H1 (cell line): ENCODE data around the gene SOX6. TPM values are rescaled to one million over a fixed set of nuclear protein-coding genes. Genes with fewer than 3 reads are reported as not detected.

Experiments used
- CTCF ChIA-PET: fragments of 300-600 bp; sonication (Branson Sonifier 250); formaldehyde crosslinking; loops from one replicate; lab custom pipeline; 2021; ENCODE audit not compliant: partially characterized antibody; lab: Charles Lee
- POLR2A ChIA-PET: fragments of 300-600 bp; sonication (Branson Sonifier 250); formaldehyde crosslinking; loops from one replicate; lab custom pipeline; 2021; ENCODE audit warnings: inconsistent platforms; ENCODE audit not compliant: partially characterized antibody; lab: Charles Lee
- DNase-seq, 2 experiments: peaks; one replicate each; pipeline versions ENCODE4 v3.0.0 to v3.0.0-alpha.2; 2010 to 2022; ENCODE audit warnings: low spot score in 2 of 2, low read depth in 1 of 2, mixed read lengths in 1 of 2
- FAIRE-seq: peaks from 2 replicates; lab custom pipeline; 2011; peaks lifted over from hg19 to GRCh38; lab: Jason Lieb, UNC
- H2AFZ ChIP-seq: 2 replicates; pipeline ENCODE4 v1.8.1; 2012; ENCODE audit warnings: low read length, inconsistent platforms
- H2AK5ac ChIP-seq: 2 replicates; pipeline ENCODE4 v1.6.1; 2013; ENCODE audit warnings: low read depth, low read length
- H2BK120ac ChIP-seq: replicated peaks from 2 replicates; pipeline ENCODE3; 2013; ENCODE audit warnings: low read depth, low read length, inconsistent platforms
- H2BK12ac ChIP-seq: 2 replicates; pipeline ENCODE4 v1.6.1; 2013; ENCODE audit warnings: low read depth, low read length
- H2BK15ac ChIP-seq: 2 replicates; pipeline ENCODE4 v1.6.1; 2013; ENCODE audit warnings: low read length
- H2BK20ac ChIP-seq: 2 replicates; pipeline ENCODE4 v1.6.1; 2013; ENCODE audit warnings: low read length
- H2BK5ac ChIP-seq: 2 replicates; pipeline ENCODE4 v1.6.1; 2013; ENCODE audit warnings: low read depth, low read length
- H3K14ac ChIP-seq: 2 replicates; pipeline ENCODE4 v1.6.1; 2013; ENCODE audit warnings: inconsistent platforms; ENCODE audit not compliant: insufficient read length
- H3K18ac ChIP-seq: 2 replicates; pipeline ENCODE4 v1.6.1; 2013; ENCODE audit warnings: low read length; ENCODE audit errors: extremely low read depth
- H3K23ac ChIP-seq: 2 replicates; pipeline ENCODE4 v1.6.1; 2013; ENCODE audit warnings: inconsistent platforms; ENCODE audit not compliant: insufficient read length
- H3K23me2 ChIP-seq: 2 replicates; pipeline ENCODE4 v1.6.1; 2013; ENCODE audit warnings: low read depth, low read length
- H3K27ac ChIP-seq: 2 replicates; pipeline ENCODE4 v1.6.1; 2011; ENCODE audit warnings: low read depth, low read length, inconsistent platforms
- H3K27me3 ChIP-seq, 4 experiments: replicated peaks in 1 of 4; 1 replicate in 1 of 4; 2 replicates in 3 of 4; pipeline versions ENCODE4 v1.6.1 to v1.8.1; 2011 to 2013; ENCODE audit warnings: low read length in 3 of 4, mild to moderate bottlenecking in 3 of 4, inconsistent platforms in 2 of 4, mixed read lengths in 2 of 4, moderate library complexity in 1 of 4; ENCODE audit not compliant: control insufficient read depth in 3 of 4, insufficient read depth in 3 of 4; ENCODE audit errors: extremely low read depth in 1 of 4
- H3K36me3 ChIP-seq, 4 experiments: 2 replicates each; pipeline versions ENCODE4 v1.6.1 to v1.8.1; 2011 to 2013; ENCODE audit warnings: mild to moderate bottlenecking in 4 of 4, low read length in 3 of 4, moderate library complexity in 2 of 4, control low read depth in 1 of 4, inconsistent platforms in 1 of 4; ENCODE audit not compliant: insufficient read depth in 4 of 4, control insufficient read depth in 2 of 4
- H3K4ac ChIP-seq: replicated peaks from 2 replicates; pipeline ENCODE3; 2013; ENCODE audit warnings: low read length, low read depth, mixed read lengths, inconsistent platforms; ENCODE audit not compliant: insufficient read length
- H3K4me1 ChIP-seq, 4 experiments: replicated peaks in 1 of 4; 1 replicate in 1 of 4; 2 replicates in 3 of 4; pipeline versions ENCODE4 v1.6.1 to v1.8.1; 2011 to 2013; ENCODE audit warnings: low read length in 3 of 4, inconsistent platforms in 2 of 4, mixed read lengths in 1 of 4; ENCODE audit not compliant: insufficient read depth in 4 of 4, control insufficient read depth in 3 of 4
- H3K4me2 ChIP-seq, 2 experiments: 2 replicates each; pipeline versions ENCODE4 v1.6.1 to v1.8.1; 2011 to 2013; ENCODE audit warnings: low read depth in 2 of 2, low read length in 2 of 2, control low read depth in 1 of 2, inconsistent platforms in 1 of 2, mild to moderate bottlenecking in 1 of 2; ENCODE audit not compliant: insufficient read depth in 1 of 2
- H3K4me3 ChIP-seq, 4 experiments: fragments of 200-600, 300-600 bp in 1 of 4; sonication (generic), shearing (Covaris generic), sonication (Bioruptor Twin) in 1 of 4; 2 replicates each; pipeline versions ENCODE4 v1.5.1 to v1.8.1; 2011 to 2016; ENCODE audit warnings: low read length in 4 of 4, low read depth in 3 of 4, control low read depth in 2 of 4, inconsistent platforms in 2 of 4, mild to moderate bottlenecking in 2 of 4, mixed read lengths in 1 of 4, moderate library complexity in 1 of 4; ENCODE audit not compliant: insufficient read depth in 2 of 4; ENCODE audit errors: extremely low read depth in 1 of 4
- H3K56ac ChIP-seq: replicated peaks from 2 replicates; pipeline ENCODE3; 2013; ENCODE audit warnings: low read depth, mild to moderate bottlenecking, mixed read lengths, low read length, inconsistent platforms; ENCODE audit not compliant: insufficient read length
- H3K79me1 ChIP-seq: 2 replicates; pipeline ENCODE4 v1.6.1; 2013; ENCODE audit warnings: low read depth, low read length, control low read depth
- H3K79me2 ChIP-seq, 2 experiments: 2 replicates each; pipeline versions ENCODE4 v1.6.1 to v1.8.1; 2012 to 2013; ENCODE audit warnings: low read length in 2 of 2, mild to moderate bottlenecking in 2 of 2, inconsistent platforms in 1 of 2; ENCODE audit not compliant: insufficient read depth in 2 of 2, control insufficient read depth in 1 of 2
- H3K9ac ChIP-seq, 4 experiments: replicated peaks in 1 of 4; 1 replicate in 1 of 4; 2 replicates in 3 of 4; pipeline versions ENCODE4 v1.6.1 to v1.8.1; 2011 to 2013; ENCODE audit warnings: low read depth in 3 of 4, low read length in 3 of 4, control low read depth in 2 of 4, mild to moderate bottlenecking in 2 of 4, moderate library complexity in 2 of 4, inconsistent platforms in 1 of 4; ENCODE audit errors: extremely low read depth in 1 of 4
- H3K9me3 ChIP-seq, 2 experiments: 2 replicates each; pipeline versions ENCODE4 v1.6.1 to v1.8.1; 2012 to 2013; ENCODE audit warnings: mild to moderate bottlenecking in 2 of 2, moderate library complexity in 2 of 2, control low read depth in 1 of 2, inconsistent platforms in 1 of 2, low read depth in 1 of 2, low read length in 1 of 2, mixed read lengths in 1 of 2; ENCODE audit not compliant: insufficient read depth in 2 of 2
- H4K20me1 ChIP-seq, 2 experiments: replicated peaks in 1 of 2; 2 replicates each; pipeline versions ENCODE3 to v1.8.1; 2011 to 2013; ENCODE audit warnings: inconsistent platforms in 2 of 2, low read length in 2 of 2, mild to moderate bottlenecking in 1 of 2; ENCODE audit not compliant: insufficient read depth in 2 of 2, control insufficient read depth in 1 of 2
- H4K5ac ChIP-seq: 2 replicates; pipeline ENCODE4 v1.6.1; 2013; ENCODE audit warnings: low read length, low read depth, mixed read lengths, inconsistent platforms; ENCODE audit not compliant: insufficient read length
- H4K8ac ChIP-seq: 2 replicates; pipeline ENCODE4 v1.8.0; 2013; ENCODE audit warnings: mild to moderate bottlenecking, moderate library complexity, low read length, inconsistent platforms; ENCODE audit not compliant: insufficient read depth; ENCODE audit errors: extremely low read depth
- H4K91ac ChIP-seq: replicated peaks from 2 replicates; pipeline ENCODE3; 2013; ENCODE audit warnings: low read length, mixed read lengths, inconsistent platforms; ENCODE audit not compliant: insufficient read length
- GTF2F1 ChIP-seq: IDR thresholded peaks from 2 replicates; pipeline ENCODE4 v1.6.1; 2012; ENCODE audit warnings: low read depth, low read length, improper control_type of control experiment, borderline replicate concordance
- KDM4A ChIP-seq: IDR thresholded peaks from one replicate; pipeline ENCODE4 v1.7.1; 2012; ENCODE audit warnings: low read depth, mild to moderate bottlenecking, moderate library complexity, low read length, inconsistent platforms; ENCODE audit not compliant: severe bottlenecking
- SP1 ChIP-seq: IDR thresholded peaks from 2 replicates; pipeline ENCODE4 v1.6.1; 2011; ENCODE audit warnings: low read depth, low read length
- TAF1 ChIP-seq: IDR thresholded peaks from 2 replicates; pipeline ENCODE4 v1.6.1; 2011; ENCODE audit warnings: mild to moderate bottlenecking, low read depth, low read length
- WGBS, 2 experiments: shearing (Covaris generic) in 1 of 2; methylation state at CpG; one replicate each; pipeline versions ENCODE4 v1.1.6 to v1.1.7; 2013 to 2015; ENCODE audit warnings: low lambda C conversion rate in 2 of 2, mixed read lengths in 2 of 2, inconsistent platforms in 1 of 2, low coverage in 1 of 2, missing lambda C conversion rate in 1 of 2; ENCODE audit not compliant: insufficient replicate concordance in 2 of 2, insufficient coverage in 1 of 2, insufficient read length in 1 of 2; ENCODE audit errors: extremely low coverage in 1 of 2, missing lambda C conversion rate in 1 of 2; 5-methylcytosine and 5-hydroxymethylcytosine counted together
- polyA plus RNA-seq, 7 experiments: library from polyadenylated mRNA; depleted of rRNA in 3 of 7; stranded (reverse) in 5 of 7; unstranded in 2 of 7; fragments of >200 nt in 5 of 7; fragments of 200-250 nt in 2 of 7; gene quantifications; 1 replicate in 5 of 7; 2 replicates in 1 of 7; 4 replicates in 1 of 7; pipeline versions ENCODE4 v1.2.1 to v1.2.3, GENCODE V29; 2011 to 2013; ENCODE audit warnings: missing spikeins in 2 of 7, mixed read lengths in 2 of 7
- total RNA-seq: library from RNA; stranded (reverse); fragmentation: NEBNext Ultra II Directional; extraction: Animal tissue kit (Norgen Biotek cat#: 25700); gene quantifications from 2 replicates; pipeline ENCODE4 v1.2.1, GENCODE V29; 2021

Gene SOX6
- total and polyA plus RNA-seq, 2 of the 8 experiments (the other 6 are each of a cell fraction or from before 2014, with no cell fraction given): 0.09 TPM; not detected in 1

DNA sequence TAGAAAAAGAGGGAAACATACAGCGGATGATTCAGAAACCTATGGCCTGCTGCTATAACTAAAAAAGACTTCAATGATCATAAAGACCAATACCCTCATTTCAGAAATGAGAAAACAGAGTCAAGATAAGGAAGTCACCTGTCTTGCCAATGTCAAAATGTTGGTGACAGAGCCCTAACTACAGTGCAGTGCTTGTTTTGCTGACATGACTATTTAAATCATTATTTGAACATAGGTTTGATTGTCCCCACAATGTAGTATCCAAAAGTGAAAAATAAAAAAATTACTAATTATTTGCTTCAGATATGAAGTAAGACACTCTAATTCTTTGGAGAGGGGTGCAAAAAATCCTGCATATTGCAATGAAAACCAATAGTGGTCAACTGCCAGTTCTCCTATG lies 115.7 kb downstream of the SOX6 start:
- ChIA-PET POLR2A (no interaction called here), CTCF (no interaction called here)
- no peak overlapping the region for H3K56ac ChIP-seq
- H3K79me1 ChIP-seq: no peaks in the 10 kb centered on the region
- no peaks in the 10 kb centered on the region; the same call in 1 of the 2 replicates for H3K23me2 ChIP-seq
- H2BK20ac ChIP-seq: no peak overlapping the region
- 91% methylated on average over 1 of the region's 1 CpG; no CpG with 5 or more reads in 1 of the 2 experiments for WGBS, 2 experiments
- no peak overlapping the region for H3K18ac ChIP-seq
- H3K9ac ChIP-seq: no peak overlapping the region
- H3K27me3 ChIP-seq: no peaks in the 10 kb centered on the region
- H3K4me3 ChIP-seq: no peak overlapping the region
- H2BK12ac ChIP-seq: no peak overlapping the region
- H3K14ac ChIP-seq: no peak overlapping the region
- H3K36me3 ChIP-seq: no peaks in the 10 kb centered on the region
- H2BK15ac ChIP-seq: no peak overlapping the region
- no peaks in the 10 kb centered on the region for H3K9me3 ChIP-seq
- no peak overlapping the region for H2BK5ac ChIP-seq
- no peak overlapping the region for H4K91ac ChIP-seq
- H3K4me2 ChIP-seq: no peak overlapping the region
- no peak overlapping the region for H3K23ac ChIP-seq
- no peaks in the 10 kb centered on the region for H3K79me2 ChIP-seq
- H2AK5ac ChIP-seq: no peak overlapping the region
- TF ChIP-seq TAF1 (no peak), KDM4A (no peak), GTF2F1 (no peak), SP1 (no peak)
- H4K8ac ChIP-seq: no peak overlapping the region
- no peak for FAIRE-seq
- H3K4ac ChIP-seq: no peak overlapping the region
- no peak overlapping the region for H2BK120ac ChIP-seq
- H3K27ac ChIP-seq: no peak overlapping the region
- H4K5ac ChIP-seq: no peak overlapping the region
- no peaks in the 10 kb centered on the region for H4K20me1 ChIP-seq
- H2AFZ ChIP-seq: no peak overlapping the region
- H3K4me1 ChIP-seq: no peaks in the 10 kb centered on the region
- no peak for DNase-seq
